Measurements from ENCODE around the gene RBP5.
"Not testable (repeated sequence)": the region's sequence is repeated elsewhere in the genome, so short reads cannot be mapped to it uniquely, and the experiment has no call there.

The RBP5 gene

GRCh38 chr12:7122811-7123769, 5.6 kb downstream of the RBP5 start:
- no peak for DNase-seq (ENCODE audit: low read depth in 2 of 2)

- no peak for DNase-seq (ENCODE audit: low read depth in 2 of 2)
These were observed 7.4 kb downstream of the RBP5 start for GRCh38 chr12:7121324-7121723.

GRCh38 chr12:7120166-7120565, 8.5 kb downstream of the RBP5 start:
- no peak for DNase-seq (ENCODE audit: low read depth in 2 of 2)

- no peak for DNase-seq (ENCODE audit: low read depth in 2 of 2)
These were observed 9.8 kb downstream of the RBP5 start for GRCh38 chr12:7118881-7119280.

- no peak for DNase-seq (ENCODE audit: low read depth in 2 of 2)
These were observed 11.0 kb downstream of the RBP5 start for GRCh38 chr12:7117670-7118069.

- no peak for DNase-seq (ENCODE audit: low read depth in 2 of 2)
These were observed 11.8 kb downstream of the RBP5 start for GRCh38 chr12:7116916-7117315.

- DNase-seq (ENCODE audit: low read depth in 2 of 2): no peak
These were observed 12.5 kb downstream of the RBP5 start for GRCh38 chr12:7116196-7116595.

- DNase-seq (ENCODE audit: low read depth in 2 of 2): no peak
These were observed 13.8 kb downstream of the RBP5 start for GRCh38 chr12:7114851-7115250.

- DNase-seq (ENCODE audit: low read depth in 2 of 2): no peak
These were observed 14.7 kb downstream of the RBP5 start for GRCh38 chr12:7114008-7114407.

GRCh38 chr12:7113389-7113871, 15.3 kb downstream of the RBP5 start:
- DNase-seq (ENCODE audit: low read depth in 2 of 2): no peak

GRCh38 chr12:7112041-7112440, 16.6 kb downstream of the RBP5 start:
- no peak for DNase-seq (ENCODE audit: low read depth in 2 of 2)

- DNase-seq (ENCODE audit: low read depth in 2 of 2): no peak
These were observed 18.0 kb downstream of the RBP5 start for GRCh38 chr12:7110661-7111060.

GRCh38 chr12:7109572-7109920, 19.1 kb downstream of the RBP5 start:
- DNase-seq (ENCODE audit: low read depth in 2 of 2): no peak

- peak; percentile 62 to 75 for DNase-seq (ENCODE audit: low read depth in 2 of 2)
These were observed 19.7 kb downstream of the RBP5 start, which contains the start of gene C1RL for GRCh38 chr12:7108796-7109571. C1RL (minus strand) TSS chr12:7109214; CDS start chr12:7109180, 34 bp downstream.

GRCh38 chr12:7108003-7108795, 20.5 kb downstream of the RBP5 start:
- DNase-seq (ENCODE audit: low read depth in 2 of 2): peak; percentile 40 to 52

- DNase-seq (ENCODE audit: low read depth in 2 of 2): no peak
These were observed 21.1 kb downstream of the RBP5 start for GRCh38 chr12:7107636-7108002.

GRCh38 chr12:7107181-7107580, 21.5 kb downstream of the RBP5 start:
- not testable (repeated sequence) for DNase-seq (ENCODE audit: low read depth in 2 of 2)

- DNase-seq (ENCODE audit: low read depth in 2 of 2): no peak
These were observed 22.6 kb downstream of the RBP5 start for GRCh38 chr12:7106082-7106481.

GRCh38 chr12:7103837-7104584, 24.7 kb downstream of the RBP5 start:
- no peak for DNase-seq (ENCODE audit: low read depth in 2 of 2)

GRCh38 chr12:7102582-7102981, 26.1 kb downstream of the RBP5 start:
- DNase-seq (ENCODE audit: low read depth in 2 of 2): no peak

- no peak for DNase-seq (ENCODE audit: low read depth in 2 of 2)
These were observed 27.0 kb downstream of the RBP5 start for GRCh38 chr12:7101694-7102131.

Data from stimulated activated CD8-positive, alpha-beta memory T cell treated with anti-CD3 and anti-CD28 coated beads, Interleukin-7, amount 100 ng/mL, for 1 hour (primary cell).